GM21381 (cell line): ENCODE data around the gene SLC19A1.

Experiments
- ATAC-seq: cut with Tn5 transposase; IDR thresholded peaks from one replicate; pipeline ENCODE4 v1.9.1; 2021; ENCODE audit warnings: mild to moderate bottlenecking, moderate library complexity; ENCODE audit not compliant: unreplicated experiment

SLC19A1 gene

DNA sequence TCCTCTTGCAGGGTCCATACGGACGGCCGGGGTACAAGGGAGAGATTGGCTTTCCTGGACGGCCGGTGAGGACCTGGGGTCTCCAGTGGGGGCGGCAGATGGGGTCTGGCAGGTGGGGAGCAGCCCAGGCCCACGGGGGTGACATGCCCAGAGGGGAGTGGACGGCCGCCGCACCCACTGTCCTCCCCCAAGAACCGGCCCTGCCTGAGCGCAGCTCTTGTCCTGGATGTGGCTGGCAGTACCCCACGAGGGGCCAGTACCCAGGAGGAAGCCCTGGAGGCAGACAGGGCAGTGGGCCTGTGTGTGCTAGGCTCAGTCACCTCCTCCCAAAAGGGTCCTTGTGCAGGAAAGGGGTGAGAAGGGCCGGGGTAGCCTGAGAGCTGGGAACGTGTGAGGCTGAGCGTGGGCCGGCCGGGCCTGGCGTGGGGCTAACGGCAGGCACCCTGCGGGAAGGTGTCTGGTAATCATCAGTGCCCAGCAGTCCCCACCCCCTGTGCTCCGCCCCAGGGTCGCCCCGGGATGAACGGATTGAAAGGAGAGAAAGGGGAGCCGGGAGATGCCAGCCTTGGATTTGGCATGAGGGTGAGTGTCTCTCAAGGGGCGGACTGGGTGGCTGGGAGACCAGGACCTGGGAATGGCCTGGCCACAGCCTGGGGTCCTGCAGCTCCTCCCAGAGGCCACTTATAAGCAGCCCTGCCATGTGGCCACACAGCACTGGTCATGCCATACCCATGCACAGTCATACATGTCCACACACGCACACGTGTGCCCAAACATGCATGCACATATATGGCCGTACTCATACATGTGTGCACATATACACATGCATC lies 47.2 kb downstream of the SLC19A1 start:
- ATAC-seq: no peak

DNA sequence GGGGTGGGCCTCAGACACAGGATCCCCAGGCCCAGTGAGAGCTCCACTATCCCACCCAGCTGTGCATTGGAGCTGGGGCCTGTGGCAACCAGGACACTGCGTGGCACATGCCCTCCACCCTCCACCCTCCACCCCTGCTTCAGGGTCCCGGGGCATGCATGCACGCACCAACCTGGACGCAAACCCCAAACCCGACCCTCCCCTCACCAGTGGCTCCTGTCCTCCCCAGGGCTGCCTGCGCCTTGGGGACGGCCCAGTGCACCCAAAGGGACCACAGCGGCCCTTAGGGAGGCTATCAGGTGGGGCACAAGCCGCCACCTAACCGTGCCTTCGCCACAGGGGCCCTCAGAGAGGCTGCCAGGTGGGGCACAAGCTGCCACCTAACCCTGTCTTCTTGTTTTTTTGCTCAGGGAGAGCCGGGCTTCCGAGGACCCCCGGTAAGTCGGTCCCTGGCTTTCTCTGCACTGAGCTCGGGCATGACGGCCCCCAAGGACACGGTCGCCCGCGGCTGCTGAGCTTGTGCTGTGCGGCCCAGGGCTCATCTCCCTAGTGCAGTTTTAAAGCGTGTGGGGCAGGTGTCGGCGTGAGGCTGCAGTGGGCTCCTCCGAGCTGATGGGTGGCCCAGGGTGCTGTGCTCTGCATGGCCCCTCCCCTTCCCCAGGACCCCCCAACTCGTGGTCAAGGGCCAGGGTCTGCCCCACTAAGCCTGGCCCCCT lies 47.9 kb downstream of the SLC19A1 start:
- ATAC-seq: no peak

DNA sequence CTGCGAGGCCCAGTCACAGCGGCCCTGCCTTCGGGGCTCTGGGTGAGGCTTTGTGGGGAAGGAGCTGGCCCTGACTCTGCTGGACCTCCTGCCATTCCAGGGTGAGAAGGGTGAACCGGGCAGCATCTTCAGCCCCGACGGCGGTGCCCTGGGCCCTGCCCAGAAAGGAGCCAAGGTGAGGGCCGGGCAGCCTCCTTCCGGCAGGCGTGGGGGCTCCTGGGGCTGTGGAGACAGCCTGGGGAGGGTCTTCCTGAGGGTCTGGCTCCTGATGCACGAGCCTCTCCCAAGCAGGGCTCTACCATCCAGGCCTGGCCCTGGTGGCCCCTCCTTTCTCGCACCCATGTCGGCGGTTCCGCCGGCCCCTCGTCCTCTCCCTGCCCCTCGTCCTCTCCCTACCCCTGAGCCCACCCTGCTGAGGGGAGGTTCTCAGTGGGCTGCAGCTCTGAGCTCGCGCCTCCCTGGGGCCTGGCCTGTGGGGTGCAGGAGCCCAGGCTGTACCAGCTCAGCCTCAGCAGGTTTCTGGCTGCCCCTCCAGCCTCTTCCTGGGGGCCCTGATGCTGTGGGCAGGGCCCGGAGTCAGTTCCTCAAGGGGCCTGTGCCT lies 48.7 kb downstream of the SLC19A1 start:
- ATAC-seq: no peak

DNA sequence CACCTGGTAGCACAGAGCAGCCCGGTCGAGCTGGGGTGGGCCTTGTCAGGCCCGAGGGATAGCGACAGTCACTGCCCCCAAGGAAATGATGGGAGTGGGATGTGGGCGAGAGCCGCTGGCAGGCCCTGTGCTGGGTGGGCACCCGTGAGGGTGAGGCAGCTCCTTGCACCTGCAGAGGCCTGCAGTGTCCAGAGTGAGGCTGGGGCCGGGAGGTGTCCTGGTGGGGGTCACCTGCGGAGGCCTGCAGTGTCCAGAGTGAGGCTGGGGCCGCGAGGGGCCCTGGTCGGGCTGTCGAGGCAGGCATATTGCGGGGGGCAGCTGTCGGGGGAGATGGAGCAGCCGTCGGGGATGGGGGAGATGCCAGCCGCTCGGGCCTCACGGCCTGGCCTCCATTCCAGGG lies 49.5 kb downstream of the SLC19A1 start:
- no peak for ATAC-seq

DNA sequence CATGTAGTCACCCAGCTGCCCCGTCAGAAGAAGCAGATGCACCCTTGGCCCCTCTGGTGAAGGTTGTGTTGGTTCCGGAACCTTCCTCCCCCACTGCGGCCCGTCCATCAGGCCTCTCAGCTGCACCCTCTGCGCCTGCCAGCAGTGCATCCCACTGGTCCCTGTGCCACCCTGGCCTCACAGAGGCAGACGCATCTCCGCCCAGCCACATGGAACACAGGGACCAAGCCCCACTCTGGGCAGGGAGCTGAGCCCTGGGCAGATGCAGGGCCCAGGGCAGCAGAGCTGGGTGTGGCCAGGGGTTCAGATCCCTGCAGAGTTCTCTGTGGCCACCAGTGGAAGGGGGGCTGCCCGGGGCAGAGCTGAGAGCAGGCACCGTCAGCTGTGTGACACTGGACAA lies 50.6 kb downstream of the SLC19A1 start:
- ATAC-seq: no peak

DNA sequence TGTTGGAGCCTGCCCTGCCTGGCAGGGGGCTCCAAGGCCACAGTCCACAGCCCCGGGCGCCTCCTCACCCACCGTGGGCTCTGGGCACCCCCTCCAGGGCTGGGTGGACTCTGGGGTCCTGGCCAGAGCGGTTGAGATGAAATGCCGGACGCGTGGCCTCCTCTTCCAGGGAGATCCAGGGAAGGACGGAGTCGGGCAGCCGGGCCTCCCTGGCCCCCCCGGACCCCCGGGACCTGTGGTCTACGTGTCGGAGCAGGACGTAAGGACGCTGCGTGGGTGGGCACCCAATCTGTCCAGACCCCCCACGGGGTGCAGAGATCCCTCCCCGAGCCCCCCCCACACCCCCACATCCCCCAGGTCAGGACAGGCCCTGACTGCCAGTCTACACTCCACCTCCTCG lies 51.2 kb downstream of the SLC19A1 start:
- no peak for ATAC-seq

DNA sequence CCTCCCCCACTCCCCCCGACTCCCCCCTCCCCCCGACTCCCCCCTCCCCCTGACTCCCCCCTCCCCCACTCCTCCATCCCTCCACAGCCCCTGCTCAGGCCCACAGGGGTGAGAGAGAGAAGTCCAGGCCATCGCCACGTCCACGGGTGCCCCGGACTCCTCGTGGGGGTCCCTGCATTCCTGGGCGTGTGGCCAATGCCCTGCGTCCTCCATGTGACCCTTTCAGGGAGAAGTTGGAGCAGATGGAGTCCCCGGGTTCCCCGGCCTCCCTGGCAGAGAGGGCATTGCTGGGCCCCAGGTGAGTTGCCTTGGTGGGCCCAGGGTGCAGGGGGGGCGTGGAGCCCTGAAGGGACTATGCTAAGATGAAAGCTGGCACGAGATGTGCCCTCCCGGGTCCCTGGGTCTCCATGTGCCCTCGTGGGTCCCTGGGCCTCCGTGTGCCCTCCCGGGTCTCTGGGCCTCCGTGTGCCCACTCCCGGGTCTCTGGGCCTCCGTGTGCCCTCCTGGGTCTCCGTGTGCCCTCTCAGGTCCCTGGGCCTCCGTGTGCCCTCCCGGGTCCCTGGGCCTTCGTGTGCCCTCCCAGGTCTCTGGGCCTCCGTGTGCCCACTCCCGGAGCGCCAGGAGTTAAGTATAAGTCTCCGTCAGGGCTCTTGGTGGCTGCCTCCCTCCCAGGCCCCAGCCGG lies 52.0 kb downstream of the SLC19A1 start:
- ATAC-seq: no peak

DNA sequence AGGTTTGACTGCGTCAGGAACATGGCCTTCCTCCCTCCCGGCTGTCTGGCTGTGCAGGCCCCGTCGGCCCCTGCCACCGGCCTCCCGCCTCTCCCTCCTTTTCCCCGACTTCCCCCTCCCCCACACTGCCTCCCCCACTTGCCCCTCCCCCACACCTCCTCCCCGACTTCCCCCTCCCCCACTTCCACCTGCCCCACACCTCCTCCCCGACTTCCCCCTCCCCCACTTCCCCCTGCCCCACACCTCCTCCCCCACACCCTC lies 52.6 kb downstream of the SLC19A1 start:
- no peak for ATAC-seq

DNA sequence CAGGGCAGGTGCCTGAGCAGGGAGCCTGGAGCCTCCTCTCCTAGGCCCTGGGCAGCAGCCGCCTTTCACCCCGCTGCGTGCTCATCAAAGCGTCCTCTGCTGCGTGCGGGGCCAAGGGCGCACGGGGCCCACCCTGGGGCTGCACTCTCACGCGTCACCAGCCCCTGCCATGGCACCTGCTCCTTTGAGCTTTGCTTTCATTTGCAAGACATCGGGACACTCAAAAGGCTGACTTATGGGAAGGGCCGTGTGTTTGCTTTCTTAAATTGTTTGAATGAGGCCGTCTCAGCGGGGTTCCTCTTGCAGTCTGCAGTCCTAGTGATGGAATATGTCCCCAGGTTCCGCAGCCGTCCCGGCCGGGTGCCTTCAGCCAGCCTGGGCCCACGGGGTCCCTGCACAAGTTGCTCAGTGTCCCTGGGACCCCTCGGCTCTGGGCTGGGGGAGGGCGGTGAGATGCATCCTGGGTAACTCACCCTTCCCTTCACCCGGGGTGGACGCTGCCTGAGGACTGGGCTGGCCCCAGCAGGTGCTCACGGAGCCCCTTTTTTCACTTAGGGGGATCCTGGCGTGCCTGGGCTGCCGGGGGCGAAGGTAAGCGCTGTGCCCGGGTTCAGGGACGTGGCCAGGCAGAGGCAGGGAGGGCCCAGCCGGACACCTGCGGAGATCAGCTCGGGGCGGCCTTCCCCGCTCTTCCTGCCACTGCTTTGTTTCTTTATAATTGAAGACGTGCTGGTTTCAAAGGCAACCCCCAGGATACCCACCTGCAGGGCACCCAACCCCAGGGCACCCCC lies 53.1 kb downstream of the SLC19A1 start:
- ATAC-seq: no peak

DNA sequence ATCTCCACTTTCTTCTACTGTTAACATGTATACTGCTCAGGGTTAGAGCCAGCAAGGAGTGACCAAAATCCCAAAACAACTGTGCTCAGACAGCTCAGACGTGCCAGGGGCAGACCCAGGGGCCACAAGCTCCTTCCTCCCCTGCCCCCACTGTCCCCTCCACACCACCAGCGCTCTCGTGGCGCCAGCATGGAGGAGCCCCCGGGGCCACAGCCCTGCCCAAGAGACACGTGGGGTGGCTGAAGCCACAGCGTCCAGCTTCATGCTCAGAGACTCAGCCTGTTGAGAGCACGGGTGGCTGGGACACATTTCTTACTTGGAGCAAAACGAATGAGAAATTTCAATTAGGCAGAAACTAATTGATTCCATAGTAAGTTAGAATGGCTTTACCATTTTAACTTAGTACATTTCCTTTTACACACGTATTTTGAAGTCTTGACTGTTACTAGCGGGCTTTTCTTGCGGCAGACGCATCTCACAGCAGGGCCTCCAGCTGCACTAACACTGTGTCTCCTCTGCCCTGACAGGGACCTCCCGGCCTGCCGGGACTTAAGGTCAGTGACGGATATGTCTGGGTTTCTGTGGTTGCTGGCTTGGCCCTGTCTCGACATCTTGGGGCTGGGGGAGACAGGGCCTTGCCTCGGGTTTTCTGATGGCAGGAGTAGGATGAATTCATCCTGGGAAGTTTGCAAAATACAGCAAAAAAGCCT lies 54.2 kb downstream of the SLC19A1 start:
- no peak for ATAC-seq

DNA sequence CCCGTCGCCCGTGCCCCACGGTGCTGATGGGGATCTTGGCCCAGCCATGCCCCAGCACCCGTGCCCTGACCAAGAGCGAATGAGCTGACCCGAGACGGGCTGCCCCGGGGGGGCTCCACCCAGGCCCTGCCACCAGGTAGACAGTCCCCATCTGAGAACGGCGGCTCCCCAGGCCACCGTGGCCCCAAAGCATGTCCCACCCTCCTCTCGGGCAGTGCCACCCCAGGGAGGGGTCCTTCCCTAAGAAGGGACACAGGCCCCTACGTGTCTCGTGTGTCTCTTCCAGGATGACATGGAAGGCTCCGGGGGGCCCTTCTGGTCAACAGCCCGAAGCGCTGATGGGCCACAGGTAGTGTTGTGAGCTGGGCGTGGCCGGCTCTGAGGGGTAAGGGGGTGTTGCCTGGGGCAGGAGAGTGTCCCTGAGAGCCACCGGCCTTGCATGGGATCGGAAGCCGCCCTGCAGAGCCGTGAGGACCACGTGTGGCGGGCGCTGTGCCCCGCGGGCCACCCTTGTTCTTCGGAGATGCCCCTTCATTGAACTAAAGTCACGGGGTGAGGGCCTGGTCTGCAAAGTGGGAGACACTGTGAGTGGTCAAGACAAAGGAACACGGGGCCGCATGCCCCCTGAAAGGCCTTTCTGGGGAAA lies 55.0 kb downstream of the SLC19A1 start:
- ATAC-seq: no peak

DNA sequence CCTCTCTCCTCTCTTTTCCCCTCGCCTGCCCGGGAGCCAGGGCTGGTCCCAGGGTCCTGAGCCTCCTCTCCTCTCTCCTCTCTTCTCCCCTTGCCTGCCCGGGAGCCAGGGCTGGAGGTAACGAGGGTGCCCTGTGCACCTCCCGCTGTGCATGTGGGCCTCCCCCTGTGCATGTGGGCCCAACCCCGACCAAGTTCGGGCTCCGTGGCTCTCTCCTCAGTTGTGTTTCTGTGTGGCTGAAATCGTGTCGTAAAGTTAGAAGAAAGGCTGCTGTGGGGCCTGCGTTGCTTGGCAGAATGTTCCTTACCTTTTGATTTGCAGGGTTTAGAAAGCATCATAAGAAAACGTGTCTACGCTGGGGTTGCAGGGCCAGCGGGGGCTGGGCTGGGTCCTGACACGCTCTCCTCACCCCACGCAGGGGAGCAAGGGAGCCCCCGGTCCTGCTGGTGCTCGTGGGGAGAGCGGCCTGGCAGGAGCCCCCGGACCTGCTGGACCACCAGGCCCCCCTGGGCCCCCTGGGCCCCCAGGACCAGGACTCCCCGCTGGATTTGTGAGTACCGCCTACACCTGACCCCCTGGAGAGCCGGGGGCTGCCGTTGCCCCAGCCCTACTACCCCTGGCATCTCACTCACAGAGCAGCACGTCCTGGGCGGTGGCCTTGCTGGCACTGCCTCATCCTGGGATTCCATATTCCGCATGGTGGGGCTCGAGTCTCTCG lies 55.6 kb downstream of the SLC19A1 start:
- no peak for ATAC-seq

DNA sequence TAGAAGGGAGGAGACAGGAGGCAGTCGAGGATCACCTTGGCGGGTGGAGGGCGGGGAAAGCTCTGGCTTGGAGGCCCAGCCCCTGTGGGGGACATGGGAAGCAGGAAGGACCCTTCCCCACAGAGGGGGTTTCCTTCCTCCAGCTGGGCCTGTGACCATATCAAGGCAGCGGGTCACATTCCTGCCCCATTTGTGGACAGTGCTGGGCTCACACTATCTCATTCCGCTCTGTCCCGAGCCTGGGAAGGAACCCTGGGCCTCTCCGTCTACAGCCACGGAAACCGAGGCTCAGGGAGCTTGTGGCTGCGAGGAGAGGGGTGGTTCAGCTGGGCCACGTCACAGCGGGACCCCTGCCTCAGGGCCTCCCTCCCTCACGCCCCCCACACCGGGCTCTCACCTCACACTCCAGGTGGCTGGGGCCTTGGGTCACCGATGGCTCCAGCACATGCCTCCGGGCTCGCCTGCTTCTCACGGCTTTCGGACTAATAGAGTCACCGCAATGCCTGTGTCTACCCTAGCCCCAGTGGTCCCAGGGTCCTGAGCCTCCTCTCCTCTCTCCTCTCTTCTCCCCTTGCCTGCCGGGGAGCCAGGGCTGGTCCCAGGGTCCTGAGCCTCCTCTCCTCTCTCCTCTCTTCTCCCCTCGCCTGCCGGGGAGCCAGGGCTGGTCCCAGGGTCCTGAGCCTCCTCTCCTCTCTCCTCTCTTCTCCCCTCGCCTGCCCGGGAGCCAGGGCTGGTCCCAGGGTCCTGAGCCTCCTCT lies 56.4 kb downstream of the SLC19A1 start:
- ATAC-seq: no peak

DNA sequence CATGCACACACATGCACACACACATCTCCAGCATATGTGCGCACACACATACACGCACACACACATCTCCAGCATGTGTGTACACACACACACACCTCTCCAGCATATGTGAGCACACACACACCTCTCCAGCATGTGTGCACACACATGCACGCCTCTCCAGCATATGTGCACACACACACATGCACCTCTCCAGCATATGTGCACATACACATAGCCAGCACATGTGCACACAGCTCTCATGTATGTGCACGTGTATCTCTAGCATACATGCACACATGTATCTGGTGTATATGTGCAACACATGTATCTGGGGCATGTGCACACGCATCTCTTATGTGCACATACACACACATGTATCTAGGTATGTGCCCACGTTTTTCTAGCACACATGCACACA lies 57.9 kb downstream of the SLC19A1 start:
- no peak for ATAC-seq

DNA sequence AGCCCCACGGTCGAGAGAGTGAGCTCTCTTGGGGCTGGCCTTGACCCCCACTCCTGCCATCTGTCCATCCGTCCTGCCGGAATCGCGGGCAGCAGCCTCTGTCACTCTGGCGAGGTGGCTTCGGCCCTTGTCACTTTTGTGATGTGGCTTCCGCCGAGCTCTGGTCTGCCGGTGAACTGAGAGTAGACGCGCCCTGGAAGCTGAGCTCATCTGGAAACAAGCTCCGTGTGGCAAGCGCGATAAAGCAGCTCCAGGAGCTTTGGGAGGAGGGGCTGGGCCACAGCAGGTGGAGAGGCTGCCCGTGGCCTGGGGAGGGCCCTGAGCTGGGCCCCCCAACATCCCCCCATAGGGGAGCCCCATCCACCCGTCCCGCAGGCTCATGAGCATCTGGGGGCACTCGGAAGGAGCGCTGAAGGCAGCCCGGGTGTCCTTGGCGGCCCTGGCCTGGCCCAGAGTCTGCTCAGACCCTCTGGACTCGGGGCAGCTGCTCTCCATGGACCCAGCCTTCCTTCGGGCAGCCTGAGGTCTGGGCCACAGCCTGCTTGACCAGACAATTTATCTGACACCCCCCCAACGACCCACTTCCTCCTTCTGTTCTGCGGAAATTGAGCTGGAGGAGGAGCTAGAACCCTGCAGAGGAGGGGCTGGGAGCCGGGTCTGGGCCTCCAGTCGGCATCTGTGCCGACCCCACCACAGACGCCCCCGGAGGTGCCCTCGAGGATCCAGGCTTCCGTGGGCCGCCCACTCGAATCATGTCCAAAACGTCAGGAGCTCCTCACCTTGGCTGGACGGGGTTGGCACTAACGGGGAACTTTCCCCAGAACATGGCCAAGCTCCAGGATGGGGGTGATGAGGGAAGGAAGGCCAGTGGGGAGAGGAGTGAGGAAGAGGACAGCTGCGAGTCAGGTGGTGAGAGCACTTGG lies 59.1 kb downstream of the SLC19A1 start:
- ATAC-seq: no peak

DNA sequence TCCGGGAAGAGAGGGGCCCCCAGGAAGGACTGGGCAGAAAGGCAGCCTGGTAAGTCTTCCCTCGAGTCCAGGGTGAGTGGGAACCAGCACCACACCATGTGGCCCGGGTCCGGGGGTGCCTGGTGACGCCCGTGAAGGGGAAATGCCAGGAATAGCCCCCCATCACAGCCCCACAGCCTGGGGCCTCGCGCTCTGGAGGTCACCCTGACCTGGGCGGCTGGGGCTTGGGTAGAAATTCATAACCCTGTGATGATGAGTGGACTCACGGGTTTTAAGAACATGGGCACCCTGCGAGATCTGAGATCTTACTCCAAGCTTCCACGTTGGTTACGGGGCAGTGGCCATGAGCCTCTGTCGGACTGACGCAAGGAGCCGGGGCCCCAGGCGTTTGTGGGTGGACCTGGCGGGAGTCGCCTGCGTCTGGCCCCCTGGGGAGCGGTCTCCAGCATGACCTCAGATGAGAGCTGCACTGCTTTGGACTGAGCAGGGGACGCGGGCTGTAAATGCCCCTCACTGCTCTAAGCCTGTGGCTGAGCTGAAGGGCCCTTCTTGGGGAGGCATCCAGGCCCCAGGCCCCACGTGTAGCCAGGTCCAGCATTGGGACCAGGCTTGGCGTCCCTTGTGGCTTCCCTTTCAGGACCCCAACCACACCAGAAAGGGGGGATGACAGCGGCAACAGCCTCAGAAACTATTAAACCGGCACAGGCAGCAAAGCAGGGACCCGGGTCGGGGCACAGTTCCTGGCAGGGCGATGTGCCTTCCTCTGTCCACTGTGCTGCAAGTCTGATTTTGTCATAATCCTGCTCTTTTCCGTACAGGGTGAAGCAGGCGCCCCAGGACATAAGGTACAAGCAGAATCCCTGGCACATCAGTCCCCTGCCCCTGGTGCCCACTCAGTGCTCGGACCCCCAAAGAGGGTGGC lies 60.0 kb downstream of the SLC19A1 start:
- ATAC-seq: no peak
